ELF-1 (cell line): Measurements from ENCODE around the gene VTI1A.

ENCODE experiments used
- DNase-seq: peaks from one replicate; pipeline ENCODE4 v3.0.0-alpha.2; 2016; ENCODE audit warnings: low read depth, low spot score

Gene VTI1A

GRCh38 chr10:112678987-112679386, 232.0 kb downstream of the VTI1A start:
- no peak for DNase-seq

- DNase-seq = no peak
Measured at GRCh38 chr10:112679392-112679791, 232.4 kb downstream of the VTI1A start.

- no peak for DNase-seq
Measured at GRCh38 chr10:112680586-112680985, 233.6 kb downstream of the VTI1A start.

DNA sequence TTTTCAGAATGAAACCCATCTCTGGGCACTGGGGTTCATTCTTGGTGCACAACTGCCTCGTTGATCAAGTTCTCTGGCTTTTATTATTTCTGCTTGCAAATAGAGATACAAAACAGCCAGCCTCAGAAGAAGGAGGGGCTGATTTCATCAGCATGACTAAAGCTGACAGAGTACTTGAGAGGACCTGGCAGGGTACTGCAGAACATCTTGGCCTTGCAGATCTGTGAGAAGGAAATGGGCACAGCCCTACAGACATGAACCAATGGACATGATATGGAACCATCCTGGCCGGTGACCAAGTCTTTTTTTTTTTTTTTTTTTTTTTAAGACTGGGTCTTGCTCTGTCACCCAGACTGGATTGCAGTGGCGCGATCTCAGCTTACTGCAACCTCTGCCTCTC, 240.6 kb downstream of the VTI1A start:
- no peak for DNase-seq

- DNase-seq = peak; percentile 85
Measured at GRCh38 chr10:112689327-112690072, 242.5 kb downstream of the VTI1A start.

DNA sequence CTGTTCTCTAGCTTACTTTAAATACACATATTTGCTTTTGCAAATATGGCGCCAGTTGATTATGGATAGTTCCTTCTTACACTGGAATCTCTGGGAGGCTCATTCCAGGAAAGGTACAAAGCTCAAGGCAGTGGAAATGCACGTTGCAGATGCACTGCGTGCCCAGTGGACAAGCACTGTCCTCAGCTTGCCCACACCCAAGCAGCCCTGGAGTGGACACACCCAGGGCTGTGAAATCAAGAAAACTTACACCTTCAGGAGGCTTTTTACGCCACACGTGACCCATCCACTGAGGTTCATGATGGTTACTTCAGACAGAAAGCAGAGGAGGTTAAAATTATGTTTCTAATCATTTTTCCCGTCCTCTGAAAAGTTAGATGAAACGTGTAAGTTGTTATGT, 248.5 kb downstream of the VTI1A start:
- DNase-seq = no peak

- DNase-seq = no peak
Measured at GRCh38 chr10:112696592-112696991, 249.6 kb downstream of the VTI1A start.

GRCh38 chr10:112698133-112698817, 251.3 kb downstream of the VTI1A start:
- no peak for DNase-seq

DNA sequence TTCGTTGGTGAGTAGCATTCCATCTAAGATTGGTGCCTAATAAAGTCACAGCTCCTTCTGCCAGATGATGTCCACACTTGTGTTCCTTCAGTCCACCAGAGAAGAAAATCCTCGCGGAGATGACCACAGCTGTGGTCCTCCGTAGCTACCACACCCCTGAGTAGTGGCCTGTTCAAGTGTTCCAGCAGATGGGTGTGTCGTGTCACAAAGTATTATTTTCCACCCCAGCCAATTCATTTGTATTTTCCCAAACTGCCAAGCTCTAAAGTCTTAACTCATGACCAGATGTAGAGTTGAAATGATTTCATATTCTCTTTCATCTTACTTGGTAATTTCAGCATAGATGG, 251.8 kb downstream of the VTI1A start:
- no peak for DNase-seq

DNA sequence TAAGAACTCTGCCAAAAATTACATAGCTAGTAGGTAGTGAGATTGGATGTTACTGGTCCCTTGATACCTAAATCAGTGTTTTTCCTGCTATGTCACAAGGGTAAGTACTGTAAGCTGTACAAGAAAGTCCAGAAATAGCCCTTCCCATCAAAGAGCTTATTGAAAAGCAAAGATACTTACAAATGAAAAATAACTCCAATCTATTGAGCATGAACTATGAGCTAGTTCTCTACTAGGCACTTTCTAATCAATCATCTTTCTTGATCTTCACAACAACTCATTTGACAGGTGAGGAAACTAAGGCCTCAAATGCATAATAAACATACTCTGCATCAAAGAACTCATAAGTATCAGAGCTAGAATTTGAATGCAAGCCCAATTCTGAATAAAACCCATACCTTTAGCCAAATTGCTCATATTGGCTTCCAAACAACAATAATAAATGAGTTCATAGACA, 253.2 kb downstream of the VTI1A start:
- DNase-seq = no peak

GRCh38 chr10:112701211-112701877, 254.3 kb downstream of the VTI1A start:
- DNase-seq = no peak

DNA sequence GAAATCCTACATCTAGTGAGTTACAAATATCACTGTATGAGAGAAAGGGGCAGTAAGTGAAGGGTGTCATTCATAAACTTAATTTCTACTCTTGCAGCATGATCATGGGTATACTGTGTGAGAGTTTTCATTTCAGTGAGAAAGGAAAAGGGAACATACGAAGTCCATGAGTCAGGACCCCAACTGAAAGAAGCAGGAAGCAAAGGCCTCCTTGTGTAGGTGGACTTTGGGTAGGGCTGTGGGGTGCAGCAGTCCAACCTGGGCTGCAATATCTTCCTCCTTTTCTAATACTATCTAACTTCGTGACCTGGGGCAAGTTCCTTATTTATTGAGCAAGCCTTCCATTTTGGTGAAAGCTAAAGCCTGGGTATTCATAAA, 254.9 kb downstream of the VTI1A start:
- DNase-seq = no peak

DNA sequence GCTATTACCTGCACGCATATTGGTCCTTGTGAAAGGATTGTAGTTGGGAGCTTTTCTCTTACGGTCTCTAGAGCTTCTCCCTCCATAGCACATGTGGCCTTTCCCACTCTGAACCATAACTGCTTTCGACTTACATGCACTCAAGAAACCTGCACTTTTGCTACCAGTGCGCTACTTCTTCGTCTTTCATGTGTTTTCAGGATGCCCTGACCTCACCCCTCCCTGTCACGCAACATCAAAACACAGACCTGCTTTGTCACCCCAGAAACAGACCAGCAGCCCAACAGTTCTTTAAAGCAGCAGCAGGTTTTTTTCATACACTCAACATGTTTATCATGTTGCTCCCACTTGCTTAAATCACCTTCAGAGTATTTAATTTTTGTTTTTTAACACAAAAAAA, 259.6 kb downstream of the VTI1A start:
- DNase-seq = no peak

- no peak for DNase-seq
Measured at GRCh38 chr10:112708461-112708860, 261.4 kb downstream of the VTI1A start.

GRCh38 chr10:112710528-112710927, 263.5 kb downstream of the VTI1A start:
- DNase-seq = no peak

- no peak for DNase-seq
Measured at GRCh38 chr10:112711366-112711765, 264.4 kb downstream of the VTI1A start.

GRCh38 chr10:112712536-112712935, 265.5 kb downstream of the VTI1A start:
- DNase-seq = no peak

DNA sequence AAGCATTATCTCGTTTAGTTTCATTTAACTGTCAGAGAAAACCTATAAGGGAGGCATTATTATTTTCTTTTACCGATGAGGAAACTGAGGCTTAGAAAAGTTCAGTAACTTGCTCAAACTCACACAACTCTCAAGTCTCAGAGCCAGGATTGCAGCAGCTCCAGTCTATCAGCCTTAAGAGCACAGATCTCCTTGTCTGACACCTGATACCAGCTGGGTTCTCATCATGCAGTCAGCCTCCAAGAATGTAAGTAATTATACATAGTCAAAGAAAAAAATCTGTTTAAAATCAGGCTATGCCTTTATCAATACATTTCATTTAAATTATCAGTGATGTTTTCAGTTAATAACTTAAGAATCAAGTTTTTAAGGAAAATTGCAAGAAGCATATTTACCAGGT, 266.4 kb downstream of the VTI1A start:
- DNase-seq = no peak

DNA sequence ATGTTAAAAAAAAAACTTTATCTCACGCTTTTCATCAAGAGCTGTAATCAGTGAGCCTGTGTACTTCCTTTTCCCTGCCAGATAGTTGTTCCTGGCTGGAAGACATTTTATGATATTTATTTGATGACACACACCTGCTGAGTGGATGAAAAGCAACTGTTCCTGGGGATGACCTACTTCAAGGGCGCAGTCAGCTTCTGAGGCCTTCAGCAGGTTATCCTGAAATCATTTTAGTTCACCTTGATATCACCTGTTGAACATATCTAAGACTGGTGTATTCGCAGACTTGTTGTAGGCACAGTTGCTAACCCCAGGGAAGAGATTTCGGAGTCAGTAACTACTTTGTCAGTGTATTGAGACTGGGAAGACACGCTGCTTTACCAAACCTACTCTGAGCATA, 268.6 kb downstream of the VTI1A start:
- DNase-seq = no peak

GRCh38 chr10:112716076-112716475, 269.1 kb downstream of the VTI1A start:
- no peak for DNase-seq

GRCh38 chr10:112716924-112717413, 270.0 kb downstream of the VTI1A start:
- no peak for DNase-seq

GRCh38 chr10:112720178-112720577, 273.2 kb downstream of the VTI1A start:
- no peak for DNase-seq
